HCT116 (cell line): ENCODE data around the gene PERCC1. TPM values are rescaled to one million over a fixed set of nuclear protein-coding genes. Genes with fewer than 3 reads are reported as not detected.

Source experiments
- ATAC-seq: fragments of 200-7000 bp; cut with Tn5 transposase; 2 replicates; pipeline ENCODE4 v1.9.1; 2020; ENCODE audit warnings: mild to moderate bottlenecking, moderate library complexity
- BruUV-seq: library from RNA; stranded (reverse); fragments of 400-500 nt; replicated peaks from 2 replicates; lab custom pipeline; 2021; lab: Mats Ljungman, UMichigan
- CTCF ChIA-PET: fragments of 300-600 bp; sonication (Branson Sonifier 250); formaldehyde crosslinking; loops from one replicate; lab custom pipeline; 2021; ENCODE audit warnings: antibody characterized with exemption; lab: Charles Lee
- POLR2A ChIA-PET: fragments of 300-600, 350-600 bp; sonication (Branson Sonifier 250); formaldehyde crosslinking; loops from one replicate; lab custom pipeline; 2021; ENCODE audit warnings: antibody characterized with exemption; lab: Charles Lee
- RAD21 ChIA-PET, 2 experiments: fragments of 300-600 bp; sonication (Branson Sonifier 250); formaldehyde crosslinking; loops; one replicate each; lab custom pipeline; 2023; ENCODE audit warnings: low total read pairs in 2 of 2; ENCODE audit not compliant: uncharacterized antibody in 2 of 2, unreplicated experiment in 2 of 2, low non-redundant PET in 1 of 2; lab: Charles Lee
- DNase-seq: peaks from one replicate; pipeline ENCODE4 v3.0.0-alpha.2; 2010; ENCODE audit warnings: low read depth, low spot score
- H2AFZ ChIP-seq: fragments of 200-600 bp; shearing (Covaris generic), sonication (generic); 2 replicates; pipeline ENCODE4 v1.6.1; 2017; ENCODE audit warnings: low read depth, mixed run types, mixed read lengths, antibody characterized with exemption, low read length; ENCODE audit not compliant: poor library complexity, severe bottlenecking
- H3K27ac ChIP-seq: 2 replicates; pipeline ENCODE4 v1.5.1; 2012; ENCODE audit warnings: low read depth, low read length
- H3K27me3 ChIP-seq: fragments of 200-600 bp; sonication (generic); 2 replicates; pipeline ENCODE4 v1.6.1; 2016; ENCODE audit warnings: mixed run types, low read length, mixed read lengths; ENCODE audit not compliant: insufficient read depth
- H3K36me3 ChIP-seq, 2 experiments: fragments of 200-500 bp in 1 of 2; fragments of 200-600 bp in 1 of 2; sonication (Bioruptor generic) in 1 of 2; sonication (generic) in 1 of 2; 2 replicates each; pipeline versions ENCODE4 v1.5.1 to v1.6.1; 2014 to 2016; ENCODE audit warnings: low read length in 2 of 2, inconsistent platforms in 1 of 2, mixed read lengths in 1 of 2, mixed run types in 1 of 2; ENCODE audit not compliant: insufficient read depth in 2 of 2, control insufficient read depth in 1 of 2
- H3K4me1 ChIP-seq, 2 experiments: fragments of 200-600 bp in 1 of 2; sonication (generic) in 1 of 2; 2 replicates each; pipeline versions ENCODE4 v1.5.1 to v1.6.1; 2012 to 2017; ENCODE audit warnings: low read length in 2 of 2, inconsistent platforms in 1 of 2, mild to moderate bottlenecking in 1 of 2, mixed read lengths in 1 of 2, mixed run types in 1 of 2, moderate library complexity in 1 of 2; ENCODE audit not compliant: insufficient read depth in 2 of 2, control insufficient read depth in 1 of 2
- H3K4me2 ChIP-seq: fragments of 200-600 bp; sonication (generic); 2 replicates; pipeline ENCODE4 v1.6.1; 2017; ENCODE audit warnings: mixed run types, low read length, mixed read lengths
- H3K4me3 ChIP-seq, 2 experiments: fragments of 200-600 bp in 1 of 2; sonication (generic) in 1 of 2; replicated peaks in 1 of 2; 2 replicates each; pipeline ENCODE4 v1.5.1; 2011 to 2016; ENCODE audit warnings: low read length in 2 of 2, control low read depth in 1 of 2, low read depth in 1 of 2, mild to moderate bottlenecking in 1 of 2, mixed read lengths in 1 of 2, mixed run types in 1 of 2
- H3K79me2 ChIP-seq: fragments of 200-600 bp; sonication (generic); 2 replicates; pipeline ENCODE4 v1.6.1; 2017; ENCODE audit warnings: mild to moderate bottlenecking, mixed run types, low read length, moderate library complexity, mixed read lengths; ENCODE audit not compliant: insufficient read depth
- H3K9ac ChIP-seq: fragments of 200-600 bp; sonication (generic); 2 replicates; pipeline ENCODE4 v1.6.1; 2016; ENCODE audit warnings: low read length, mixed read lengths
- H3K9me2 ChIP-seq: fragments of 200-600 bp; sonication (generic), shearing (Covaris generic); 2 replicates; pipeline ENCODE4 v1.6.1; 2017; ENCODE audit warnings: mixed run types, mild to moderate bottlenecking, moderate library complexity; ENCODE audit not compliant: insufficient read depth
- H3K9me3 ChIP-seq, 2 experiments: fragments of 200-500 bp in 1 of 2; fragments of 200-600 bp in 1 of 2; sonication (Bioruptor generic) in 1 of 2; sonication (generic) in 1 of 2; 2 replicates each; pipeline ENCODE4 v1.6.1; 2014 to 2017; ENCODE audit warnings: low read length in 2 of 2, mixed read lengths in 2 of 2, inconsistent platforms in 1 of 2, low read depth in 1 of 2, mild to moderate bottlenecking in 1 of 2, mixed run types in 1 of 2, moderate library complexity in 1 of 2; ENCODE audit not compliant: control insufficient read depth in 1 of 2, insufficient read depth in 1 of 2
- H4K20me1 ChIP-seq: fragments of 200-600 bp; sonication (generic), shearing (Covaris generic); 2 replicates; pipeline ENCODE4 v1.6.1; 2017; ENCODE audit warnings: mixed run types, mild to moderate bottlenecking, moderate library complexity; ENCODE audit not compliant: insufficient read depth
- CBX3 ChIP-seq: IDR thresholded peaks from 2 replicates; pipeline ENCODE4 v1.6.1; 2012; ENCODE audit warnings: low read depth
- EGR1 ChIP-seq: IDR thresholded peaks from 2 replicates; pipeline ENCODE4 v1.6.1; 2012; ENCODE audit warnings: low read depth
- EZH2 ChIP-seq: fragments of 200-600 bp; sonication (generic); IDR thresholded peaks from 2 replicates; pipeline ENCODE4 v1.6.1; 2017; ENCODE audit warnings: antibody characterized with exemption, mixed run types
- JUND ChIP-seq: IDR thresholded peaks from 2 replicates; pipeline ENCODE4 v1.6.1; 2012
- POLR2A ChIP-seq: IDR thresholded peaks from 2 replicates; pipeline ENCODE4 v1.7.0; 2011; ENCODE audit warnings: borderline replicate concordance; ENCODE audit not compliant: insufficient read depth, insufficient read length; ENCODE audit errors: extremely low read depth
- SP1 ChIP-seq: IDR thresholded peaks from 2 replicates; pipeline ENCODE4 v1.6.1; 2012; ENCODE audit warnings: low read depth
- SRF ChIP-seq: IDR thresholded peaks from 2 replicates; pipeline ENCODE4 v1.6.1; 2012; ENCODE audit warnings: low read depth
- TCF7L2 ChIP-seq: IDR thresholded peaks from 2 replicates; pipeline ENCODE4 v1.7.0; 2011; ENCODE audit warnings: borderline replicate concordance, inconsistent platforms; ENCODE audit not compliant: insufficient read depth, insufficient read length; ENCODE audit errors: extremely low read depth
- YY1 ChIP-seq: IDR thresholded peaks from 2 replicates; pipeline ENCODE4 v1.6.1; 2011; ENCODE audit warnings: low read length, low read depth, moderate library complexity, mild to moderate bottlenecking; ENCODE audit not compliant: insufficient replicate concordance; ENCODE audit errors: extremely low read depth
- intact Hi-C: fragments of 100-400 bp; cut with micrococcal nuclease; formaldehyde crosslinking; loops from 2 replicates; pipeline ENCODE4 v1.10.0; 2022
- total RNA-seq: library from RNA; stranded (reverse); gene quantifications from one replicate; pipeline ENCODE4 v1.2.1, GENCODE V29; 2021; ENCODE audit not compliant: unreplicated experiment
- TF ChIP-seq, protein P1 (sequence below): IDR thresholded peaks from 2 replicates; pipeline ENCODE4 v1.6.1; 2012
- TF ChIP-seq, protein P2 (sequence below): IDR thresholded peaks from 2 replicates; pipeline ENCODE4 v1.6.1; 2011; ENCODE audit warnings: mild to moderate bottlenecking, low read length, moderate library complexity; ENCODE audit not compliant: insufficient replicate concordance; ENCODE audit errors: extremely low read depth

PERCC1 gene
- total RNA-seq, 1 experiment from 2014 or later: not detected

DNA sequence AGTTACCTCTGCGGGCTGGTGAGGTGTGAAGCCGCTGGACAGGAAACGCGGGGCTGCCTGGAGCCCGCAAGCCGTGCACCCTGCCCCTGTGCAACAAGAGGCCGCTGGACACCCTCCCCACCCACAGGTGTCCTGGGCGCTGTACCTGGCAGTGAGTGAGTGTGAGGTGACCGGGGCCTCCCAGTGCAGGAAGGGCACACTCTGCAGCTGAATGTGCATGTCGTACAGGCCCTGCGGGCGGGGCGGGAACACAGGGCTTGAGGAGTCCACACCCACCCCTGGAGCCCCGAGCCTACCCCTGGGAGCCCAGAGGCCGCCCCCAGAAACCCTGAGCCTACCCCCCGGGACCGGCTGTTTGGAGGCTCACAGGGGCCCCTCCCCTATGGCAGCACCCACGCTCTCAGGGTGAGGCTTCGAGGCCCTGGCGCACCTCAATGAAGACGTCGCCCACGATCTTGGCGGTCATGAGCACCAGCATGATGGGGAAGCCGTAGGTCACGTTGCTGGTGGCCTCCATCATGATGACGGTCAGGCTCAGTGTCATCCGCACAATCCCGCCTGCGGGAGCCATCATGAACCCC, 17.7 kb downstream of the PERCC1 start:
- DNase-seq: no peak

DNA sequence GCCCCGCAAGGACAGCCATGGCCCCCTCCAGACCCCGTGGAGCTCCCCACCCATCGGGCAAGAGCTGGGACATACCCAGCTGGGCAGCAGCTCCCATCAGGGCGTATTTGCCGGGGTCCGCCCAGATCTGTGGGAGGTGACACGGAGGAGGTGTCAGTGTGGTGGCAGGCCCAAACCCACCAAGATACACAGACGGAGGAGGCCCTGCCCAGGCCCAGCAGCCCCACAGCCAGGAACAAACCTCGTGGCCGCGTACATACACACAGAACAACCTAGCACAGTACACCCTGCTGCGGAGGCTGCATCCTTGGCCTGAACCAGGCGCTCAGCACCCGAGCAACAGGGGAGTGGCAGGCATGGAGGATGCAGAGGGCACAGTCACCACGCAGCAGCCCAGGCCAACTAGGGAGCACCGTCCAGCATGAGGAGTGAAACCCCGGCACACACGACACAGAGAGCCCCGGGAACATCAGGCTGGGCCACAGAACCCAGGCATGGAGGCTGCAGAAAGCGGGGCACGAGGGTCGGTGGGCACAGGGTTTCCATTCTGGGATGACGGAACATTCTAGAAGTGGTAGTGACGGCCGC, 18.4 kb downstream of the PERCC1 start:
- H4K20me1 ChIP-seq: no peaks in the 10 kb centered on the region
- ChIA-PET CTCF (no interaction called here), POLR2A (no interaction called here), RAD21 (no interaction called here)
- H3K4me2 ChIP-seq: no peak overlapping the region
- DNase-seq (no peak), ATAC-seq (no peak)
- H3K79me2 ChIP-seq: no peaks in the 10 kb centered on the region
- no peak overlapping the region for H2AFZ ChIP-seq
- BruUV-seq: no TSS peak
- no peak overlapping the region for H3K4me3 ChIP-seq
- no peaks in the 10 kb centered on the region for H3K9me2 ChIP-seq
- no peaks in the 10 kb centered on the region for H3K9me3 ChIP-seq
- intact Hi-C loops: no loop called here
- H3K4me1 ChIP-seq: no peaks in the 10 kb centered on the region
- TF ChIP-seq POLR2A: no peak
- TF ChIP-seq SRF: no peak
- TF ChIP-seq, protein P1, sequence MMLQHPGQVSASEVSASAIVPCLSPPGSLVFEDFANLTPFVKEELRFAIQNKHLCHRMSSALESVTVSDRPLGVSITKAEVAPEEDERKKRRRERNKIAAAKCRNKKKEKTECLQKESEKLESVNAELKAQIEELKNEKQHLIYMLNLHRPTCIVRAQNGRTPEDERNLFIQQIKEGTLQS: no peak
- TF ChIP-seq CBX3: no peak
- no peak for TF ChIP-seq JUND
- TF ChIP-seq, protein P2, sequence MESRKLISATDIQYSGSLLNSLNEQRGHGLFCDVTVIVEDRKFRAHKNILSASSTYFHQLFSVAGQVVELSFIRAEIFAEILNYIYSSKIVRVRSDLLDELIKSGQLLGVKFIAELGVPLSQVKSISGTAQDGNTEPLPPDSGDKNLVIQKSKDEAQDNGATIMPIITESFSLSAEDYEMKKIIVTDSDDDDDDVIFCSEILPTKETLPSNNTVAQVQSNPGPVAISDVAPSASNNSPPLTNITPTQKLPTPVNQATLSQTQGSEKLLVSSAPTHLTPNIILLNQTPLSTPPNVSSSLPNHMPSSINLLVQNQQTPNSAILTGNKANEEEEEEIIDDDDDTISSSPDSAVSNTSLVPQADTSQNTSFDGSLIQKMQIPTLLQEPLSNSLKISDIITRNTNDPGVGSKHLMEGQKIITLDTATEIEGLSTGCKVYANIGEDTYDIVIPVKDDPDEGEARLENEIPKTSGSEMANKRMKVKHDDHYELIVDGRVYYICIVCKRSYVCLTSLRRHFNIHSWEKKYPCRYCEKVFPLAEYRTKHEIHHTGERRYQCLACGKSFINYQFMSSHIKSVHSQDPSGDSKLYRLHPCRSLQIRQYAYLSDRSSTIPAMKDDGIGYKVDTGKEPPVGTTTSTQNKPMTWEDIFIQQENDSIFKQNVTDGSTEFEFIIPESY: no peak
- TF ChIP-seq YY1: no peak
- TF ChIP-seq EZH2: no peak
- no peak for TF ChIP-seq EGR1
- H3K27me3 ChIP-seq: no peaks in the 10 kb centered on the region
- H3K9ac ChIP-seq: no peak overlapping the region
- no peaks in the 10 kb centered on the region; a peak in 1 of 4 replicates for H3K36me3 ChIP-seq
- H3K27ac ChIP-seq: no peak overlapping the region

More for the DNA sequence above, 17.7 kb downstream of the PERCC1 start:
- RAD21 ChIA-PET: no interaction called here
- POLR2A ChIA-PET: no interaction called here
- Histone ChIP-seq H2AFZ (no peak overlapping the region), H3K4me3 (no peak overlapping the region), H3K4me2 (no peak overlapping the region), H3K9me3 (no peaks in the 10 kb centered on the region), H3K9ac (no peak overlapping the region)
- no TSS peak for BruUV-seq
- CTCF ChIA-PET: no interaction called here
- TF ChIP-seq SRF (no peak), POLR2A (no peak), TCF7L2 (no peak), EGR1 (no peak), SP1 (no peak)
- TF ChIP-seq, all 23 proteins: peak for 0
- Histone ChIP-seq H4K20me1 (no peaks in the 10 kb centered on the region), H3K9me2 (no peaks in the 10 kb centered on the region), H3K36me3 (no peaks in the 10 kb centered on the region; a peak in 1 of 4 replicates), H3K27me3 (no peaks in the 10 kb centered on the region), H3K79me2 (no peaks in the 10 kb centered on the region), H3K27ac (no peak overlapping the region), H3K4me1 (no peaks in the 10 kb centered on the region)
- ATAC-seq: no peak
- intact Hi-C loops: no loop called here
